Fibroblast of the aortic adventitia (primary cell): Measurements from ENCODE around the gene SAMD4A. TPM values are rescaled to one million over a fixed set of nuclear protein-coding genes. Genes with fewer than 3 reads are reported as not detected.

Experiments used
- DNase-seq: peaks from one replicate; pipeline ENCODE4 v3.0.0-alpha.2; 2010; ENCODE audit warnings: low read depth
- H3K4me3 ChIP-seq: 2 replicates; pipeline ENCODE4 v1.5.1; 2011; ENCODE audit warnings: low read depth, mild to moderate bottlenecking, control low read depth, low read length, moderate library complexity
- CTCF ChIP-seq: IDR thresholded peaks from 2 replicates; pipeline ENCODE4 v1.5.1; 2011; ENCODE audit warnings: mild to moderate bottlenecking, low read length, control low read depth, inconsistent platforms; ENCODE audit not compliant: insufficient read depth
- total RNA-seq: library from RNA; depleted of rRNA; stranded (reverse); fragments of >200 nt; gene quantifications from 2 replicates; pipeline ENCODE4 v1.2.3, GENCODE V29; 2012; ENCODE audit warnings: low replicate concordance

The SAMD4A gene
- total RNA-seq, 1 donor: 20.1 TPM

GRCh38 chr14:54627540-54628363 is 60.8 kb downstream of the SAMD4A start:
- no peak for TF ChIP-seq CTCF
- peak; percentile 63 for DNase-seq
- peak overlapping the region; percentile 41 for H3K4me3 ChIP-seq

- TF ChIP-seq CTCF: no peak
- no peak overlapping the region for H3K4me3 ChIP-seq
- no peak for DNase-seq
Measured at GRCh38 chr14:54629183-54629582, 62.3 kb downstream of the SAMD4A start.

GRCh38 chr14:54629635-54630360 is 62.9 kb downstream of the SAMD4A start:
- DNase-seq: no peak
- no peak overlapping the region for H3K4me3 ChIP-seq
- TF ChIP-seq CTCF: no peak

- H3K4me3 ChIP-seq: no peak overlapping the region
- no peak for DNase-seq
- no peak for TF ChIP-seq CTCF
Measured at GRCh38 chr14:54631016-54631415, 64.1 kb downstream of the SAMD4A start.

- no peak for TF ChIP-seq CTCF
- H3K4me3 ChIP-seq: no peak overlapping the region
- DNase-seq: no peak
Measured at GRCh38 chr14:54632452-54632851, 65.5 kb downstream of the SAMD4A start.

GRCh38 chr14:54633076-54633475 is 66.1 kb downstream of the SAMD4A start:
- no peak overlapping the region for H3K4me3 ChIP-seq
- TF ChIP-seq CTCF: no peak
- DNase-seq: no peak
